Stimulated activated CD4-positive, alpha-beta T cell treated with anti-CD3 and anti-CD28 coated beads, Interleukin-1b, Interleukin-23, amount 100 ng/mL, for 1 hour (primary cell): ENCODE results near the gene CCDC85A.

Experiments used
- DNase-seq, 2 donors: peaks; one replicate each; pipeline ENCODE4 v3.0.0-alpha.2; 2020; ENCODE audit warnings: low read depth in 2 of 2

Gene CCDC85A

GRCh38 chr2:56192664-56193305 is 9.0 kb downstream of the CCDC85A start:
- no peak for DNase-seq

DNA sequence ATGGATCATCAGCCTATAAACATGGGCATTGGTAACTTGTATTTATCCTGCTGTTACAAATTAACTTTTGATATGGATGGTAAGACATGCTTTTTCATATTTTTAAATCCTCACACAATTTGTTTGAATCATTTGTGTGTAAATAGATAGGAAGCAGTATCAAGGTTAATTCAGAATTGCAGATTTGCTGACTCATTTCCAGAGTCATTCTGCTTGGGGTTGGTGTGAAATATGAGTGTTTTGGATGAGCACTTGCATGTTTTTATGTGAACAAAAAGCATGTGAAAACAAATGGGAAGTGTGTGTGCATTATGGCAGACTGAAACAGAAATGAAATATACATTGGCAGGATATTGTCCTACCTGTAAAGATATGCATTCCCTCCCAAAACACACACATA is 11.8 kb downstream of the CCDC85A start:
- no peak for DNase-seq

DNA sequence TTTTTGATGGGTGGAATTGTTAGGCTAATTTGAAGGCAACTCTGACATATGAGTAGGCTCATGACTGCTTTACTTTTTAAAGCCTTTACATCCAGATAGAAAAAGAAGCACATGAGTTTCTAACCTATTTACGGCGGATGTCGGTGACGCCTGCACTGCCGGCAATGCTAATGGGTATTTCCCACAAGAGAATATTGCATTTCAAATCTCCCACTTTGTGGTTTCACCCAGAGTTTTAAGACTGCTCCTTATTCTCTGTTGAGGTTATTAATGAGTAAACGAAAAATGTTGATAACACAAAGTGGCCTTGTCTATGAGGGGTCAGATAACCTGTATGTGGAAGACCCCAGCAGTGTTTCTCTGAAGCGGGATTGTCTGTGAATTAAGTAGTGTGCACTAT is 14.0 kb downstream of the CCDC85A start:
- DNase-seq: no peak

- no peak for DNase-seq
These were observed 15.1 kb downstream of the CCDC85A start for GRCh38 chr2:56198936-56199335.

- no peak for DNase-seq
These were observed 15.7 kb downstream of the CCDC85A start for GRCh38 chr2:56199492-56199891.

DNA sequence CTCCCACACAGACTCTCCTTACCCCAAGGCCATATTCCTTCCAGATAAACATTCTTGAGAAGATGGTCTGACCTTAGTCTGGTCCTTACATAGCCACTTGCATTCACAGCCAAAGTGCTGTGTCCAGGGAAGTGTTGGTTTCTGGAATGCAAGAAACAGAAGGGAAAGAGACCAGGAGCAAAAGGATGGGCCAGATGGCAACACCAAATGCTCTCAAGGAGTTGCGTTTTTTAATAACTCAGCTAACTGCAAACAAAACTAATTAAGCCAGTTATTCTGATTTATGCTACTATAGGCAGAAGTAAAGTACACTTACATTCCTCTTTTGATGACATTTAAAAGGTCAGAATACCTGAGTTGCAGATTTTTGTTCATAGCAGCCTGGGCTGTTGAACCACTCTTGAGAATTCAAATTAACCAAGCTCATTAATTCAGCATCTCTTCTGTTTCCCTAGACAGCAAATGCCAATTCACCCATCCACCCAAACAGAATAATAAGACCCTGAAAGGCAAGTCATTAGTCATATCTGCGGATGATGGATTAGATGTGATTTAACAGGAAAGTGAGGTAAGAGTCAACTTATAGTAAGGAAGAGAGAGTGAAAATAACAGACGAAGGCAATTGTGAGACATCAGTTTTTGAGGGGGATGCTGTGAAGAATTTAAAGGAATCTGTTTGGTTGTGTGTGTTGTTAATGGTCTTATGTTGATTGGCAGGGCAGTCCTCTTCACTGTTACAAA is 18.8 kb downstream of the CCDC85A start:
- DNase-seq: no peak

- DNase-seq: no peak
These were observed 20.8 kb downstream of the CCDC85A start for GRCh38 chr2:56204556-56204955.

GRCh38 chr2:56206250-56206649 is 22.5 kb downstream of the CCDC85A start:
- DNase-seq: no peak

GRCh38 chr2:56207760-56208159 is 24.0 kb downstream of the CCDC85A start:
- DNase-seq: no peak

DNA sequence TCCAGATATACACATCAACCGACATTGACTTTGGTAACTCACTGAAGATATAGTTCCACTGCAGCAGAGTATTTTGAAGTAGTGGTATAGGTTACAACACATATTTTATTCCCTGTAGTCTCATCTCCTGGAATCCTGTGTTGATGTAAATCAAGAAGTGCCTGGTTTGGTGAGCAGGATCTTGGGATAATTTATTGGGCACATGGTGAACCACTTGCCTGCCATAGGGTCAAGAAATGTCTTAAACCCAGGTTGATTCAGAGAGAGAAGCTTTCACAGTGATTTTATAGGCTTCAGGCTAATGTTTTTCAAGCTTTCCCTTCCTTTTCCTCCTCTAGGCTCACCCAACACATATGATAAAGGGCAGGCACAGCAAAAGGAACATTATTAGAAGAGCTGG is 24.6 kb downstream of the CCDC85A start:
- no peak for DNase-seq

DNA sequence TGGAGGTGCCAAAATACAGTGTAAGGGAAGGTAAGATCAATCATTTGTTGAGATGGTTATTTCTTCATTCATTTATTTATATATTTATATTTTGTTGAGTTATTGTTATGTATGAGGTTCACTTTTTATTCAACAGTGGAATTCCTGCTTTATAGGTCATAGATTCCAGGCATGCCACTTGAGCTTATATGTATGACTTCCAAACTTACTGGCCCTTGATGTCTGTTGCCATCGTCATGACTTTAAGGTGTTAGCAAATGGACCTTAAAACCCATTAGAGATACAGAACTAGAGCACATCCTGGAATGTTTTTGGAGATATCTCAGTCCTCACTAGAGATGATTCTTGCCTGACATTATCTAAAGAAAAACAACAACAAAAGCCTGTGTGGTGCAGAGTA is 25.9 kb downstream of the CCDC85A start:
- DNase-seq: no peak

GRCh38 chr2:56210291-56210690 is 26.5 kb downstream of the CCDC85A start:
- DNase-seq: no peak

DNA sequence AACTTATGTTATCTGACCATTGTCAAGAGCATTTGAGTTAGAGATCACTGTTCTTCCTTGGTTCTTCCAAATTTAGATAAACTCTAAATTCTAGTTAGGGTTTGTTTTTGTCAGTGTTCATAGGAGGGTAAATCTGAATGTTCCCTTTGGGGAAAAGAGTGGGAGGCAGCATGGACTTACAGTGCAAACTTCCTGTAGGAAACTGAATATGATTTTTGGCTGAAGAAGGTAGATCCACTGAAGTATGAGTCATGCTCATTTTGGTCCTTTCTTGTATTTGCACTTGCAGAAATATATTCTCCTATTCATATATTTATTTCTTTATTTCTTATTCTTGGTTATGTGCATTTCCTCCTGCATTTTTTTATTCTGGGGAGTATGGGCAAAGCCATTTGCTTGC is 27.3 kb downstream of the CCDC85A start:
- no peak for DNase-seq

- DNase-seq: no peak
These were observed 32.1 kb downstream of the CCDC85A start for GRCh38 chr2:56215911-56216310.

DNA sequence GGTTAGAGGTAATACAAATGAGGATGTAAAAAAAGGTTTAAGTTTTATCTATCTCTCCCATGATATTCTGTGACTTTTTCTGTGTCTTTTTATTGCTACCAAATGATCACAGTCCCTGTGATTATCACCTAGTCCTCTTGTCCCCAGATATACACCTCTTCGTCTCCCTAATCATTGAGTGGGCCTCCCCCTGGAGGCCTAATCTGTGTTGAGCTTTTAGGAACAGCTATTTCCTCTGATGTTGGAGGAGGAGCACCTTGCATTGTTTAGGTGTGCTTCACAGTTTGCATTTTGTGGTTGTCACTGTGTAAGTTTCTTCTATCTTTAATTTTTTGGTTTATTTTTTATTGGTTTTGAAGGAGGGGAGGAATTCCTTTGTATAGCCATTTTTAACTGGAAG is 33.3 kb downstream of the CCDC85A start:
- DNase-seq: no peak

DNA sequence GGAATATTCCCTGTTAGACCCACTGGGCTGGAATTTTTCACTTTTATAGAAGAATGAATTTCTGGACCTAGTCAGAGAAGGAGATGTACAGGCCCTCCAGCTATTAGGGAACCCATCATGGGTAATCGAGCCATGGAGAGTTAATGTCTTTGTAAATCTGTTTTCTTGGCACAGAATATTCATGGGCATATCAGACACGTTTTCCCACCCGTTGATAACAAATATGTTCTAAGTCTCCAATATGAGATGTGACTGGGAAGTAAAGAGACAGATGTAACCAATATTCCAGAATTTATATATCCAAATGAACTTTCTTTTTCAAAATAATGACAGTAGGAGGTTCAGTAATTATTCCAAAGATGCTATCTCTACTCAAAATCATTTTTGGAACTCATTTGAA is 38.7 kb downstream of the CCDC85A start:
- DNase-seq: no peak

DNA sequence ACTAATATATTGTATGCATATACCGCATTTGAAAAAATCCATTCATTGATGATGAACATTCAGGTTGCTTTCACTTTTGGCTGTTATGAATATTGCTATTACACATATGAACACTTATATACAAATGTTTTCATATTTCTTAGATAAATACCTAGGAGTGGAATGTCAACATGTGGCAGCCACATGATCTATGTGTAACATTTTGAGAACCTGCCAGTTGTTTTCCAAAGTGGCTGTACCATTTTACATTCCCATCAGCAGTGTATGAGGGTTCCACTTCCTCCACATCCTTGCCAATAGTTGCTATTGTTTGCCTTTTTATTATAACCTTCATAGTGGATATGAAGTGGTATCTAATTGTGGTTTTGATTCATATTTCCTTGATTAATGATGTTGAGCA is 40.5 kb downstream of the CCDC85A start:
- no peak for DNase-seq

GRCh38 chr2:56227811-56228210 is 44.0 kb downstream of the CCDC85A start:
- DNase-seq: no peak

DNA sequence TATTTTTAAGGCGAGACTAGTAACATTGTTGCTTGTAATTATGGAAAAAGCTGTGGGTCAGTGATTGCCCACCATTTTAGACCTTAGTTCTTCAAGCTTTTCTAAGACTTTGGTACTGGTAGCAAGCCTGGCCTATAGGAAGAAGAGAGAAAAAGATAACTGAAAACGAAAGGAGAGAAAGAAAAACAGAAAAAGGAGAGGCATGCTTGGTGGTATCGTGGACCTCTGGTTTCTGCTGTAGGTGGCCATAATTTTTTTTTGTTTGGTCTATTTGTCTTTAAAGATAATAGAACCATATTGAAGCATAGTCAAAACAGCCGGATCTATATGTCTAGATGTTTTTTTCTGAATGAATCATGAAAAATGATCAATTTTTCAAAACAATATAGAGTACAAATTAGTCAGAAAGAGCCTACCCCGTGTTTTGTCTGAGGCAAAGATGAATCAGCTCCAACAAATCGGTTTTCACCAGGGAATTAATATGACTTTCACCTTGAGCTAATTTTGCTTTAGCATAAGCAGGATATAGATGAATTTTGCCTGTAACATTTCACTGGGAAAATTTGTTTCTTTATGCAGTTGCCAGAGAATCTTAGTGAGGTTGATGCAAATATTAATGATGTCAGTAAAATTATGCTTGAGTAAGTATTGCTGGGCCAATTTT is 45.7 kb downstream of the CCDC85A start:
- DNase-seq: no peak

DNA sequence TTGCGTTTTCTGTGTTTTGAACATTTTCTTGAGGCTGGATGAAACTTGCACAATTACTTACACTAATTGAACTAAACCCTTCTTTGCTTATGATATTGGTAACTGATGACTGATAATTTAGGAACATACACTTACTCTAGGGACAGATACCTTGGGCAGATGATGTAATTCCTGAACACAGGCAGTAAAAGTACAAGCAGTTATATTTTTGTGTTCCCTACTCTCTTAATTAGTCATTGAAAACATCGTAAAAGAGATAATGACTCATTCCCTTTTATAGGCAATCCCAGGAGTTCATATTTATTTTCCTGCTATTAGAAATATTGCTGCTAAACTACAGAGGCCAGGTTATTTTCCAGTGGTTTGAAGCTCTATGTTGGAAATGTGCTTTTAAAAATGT is 46.4 kb downstream of the CCDC85A start:
- DNase-seq: no peak

DNA sequence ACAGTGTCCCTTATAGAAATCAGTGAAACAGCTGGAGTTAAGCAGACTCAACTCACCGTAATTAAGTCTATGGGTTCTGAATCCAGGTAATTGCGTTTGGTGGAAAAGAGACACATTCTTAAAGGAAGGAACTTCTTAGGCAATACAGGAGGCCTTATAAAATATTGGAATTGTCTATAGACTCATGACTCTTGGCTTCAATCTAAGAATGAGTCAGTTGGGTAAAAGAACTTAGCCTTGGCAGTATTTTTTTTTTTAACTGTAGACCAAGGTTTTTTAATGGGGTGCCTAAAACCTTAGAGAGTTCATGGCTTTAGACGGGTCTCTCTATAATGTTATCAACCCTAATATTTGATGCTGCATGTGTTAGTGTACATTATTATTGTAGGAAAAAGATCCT is 47.6 kb downstream of the CCDC85A start:
- no peak for DNase-seq

GRCh38 chr2:56232912-56233311 is 49.1 kb downstream of the CCDC85A start:
- DNase-seq: no peak

DNA sequence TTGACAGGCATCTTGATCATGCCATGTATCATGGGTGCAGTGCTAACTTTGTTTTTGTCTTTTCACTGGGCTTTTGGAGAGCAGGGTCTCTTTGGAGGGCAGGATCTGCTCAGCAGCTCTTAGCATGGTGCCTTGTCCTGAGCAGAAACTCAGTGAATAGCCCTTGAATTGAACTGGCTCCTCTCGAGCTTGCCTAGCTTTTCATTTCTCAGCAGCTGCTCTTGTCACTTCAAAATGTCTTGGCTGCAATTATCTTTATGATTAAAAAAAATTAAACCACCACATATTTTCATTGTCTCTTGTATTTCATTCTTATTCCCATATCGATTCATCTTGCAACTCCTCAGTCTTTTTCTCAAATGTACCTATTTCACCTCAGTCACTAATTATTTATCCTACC is 50.5 kb downstream of the CCDC85A start:
- no peak for DNase-seq
